GM18907 (cell line): ENCODE measurements around the gene SPATC1L.
"Not testable (repeated sequence)": the region's sequence is repeated elsewhere in the genome, so short reads cannot be mapped to it uniquely, and the experiment has no call there.

Experiments used
- ATAC-seq: cut with Tn5 transposase; IDR thresholded peaks from one replicate; pipeline ENCODE4 v1.9.1; 2021; ENCODE audit warnings: mild to moderate bottlenecking, moderate library complexity; ENCODE audit not compliant: unreplicated experiment

SPATC1L gene

GRCh38 chr21:46151989-46152926 lies 32.0 kb downstream of the SPATC1L start:
- ATAC-seq, result no peak

GRCh38 chr21:46151261-46151988 lies 32.8 kb downstream of the SPATC1L start:
- no peak for ATAC-seq

- ATAC-seq, result no peak
Observed at GRCh38 chr21:46150491-46151121, 33.7 kb downstream of the SPATC1L start.

GRCh38 chr21:46150073-46150472 lies 34.2 kb downstream of the SPATC1L start:
- ATAC-seq, result no peak

GRCh38 chr21:46149205-46149901 lies 34.9 kb downstream of the SPATC1L start:
- ATAC-seq, result no peak

GRCh38 chr21:46148106-46148505 lies 36.2 kb downstream of the SPATC1L start:
- ATAC-seq, result no peak

GRCh38 chr21:46147429-46147828 lies 36.8 kb downstream of the SPATC1L start:
- not testable (repeated sequence) for ATAC-seq

- no peak for ATAC-seq
Observed at GRCh38 chr21:46146856-46147255, 37.4 kb downstream of the SPATC1L start.

GRCh38 chr21:46145840-46146691 lies 38.2 kb downstream of the SPATC1L start:
- no peak for ATAC-seq

- ATAC-seq, result no peak
Observed at GRCh38 chr21:46145159-46145839, 39.0 kb downstream of the SPATC1L start.

GRCh38 chr21:46144464-46145070 lies 39.7 kb downstream of the SPATC1L start:
- ATAC-seq, result no peak

- ATAC-seq, result no peak
Observed at GRCh38 chr21:46142582-46143473, 41.4 kb downstream of the SPATC1L start.

GRCh38 chr21:46141767-46142581 lies 42.3 kb downstream of the SPATC1L start:
- no peak for ATAC-seq

GRCh38 chr21:46140352-46141003 lies 43.8 kb downstream of the SPATC1L start:
- ATAC-seq, result not testable (repeated sequence)

- ATAC-seq, result no peak
Observed at GRCh38 chr21:46139686-46140085, 44.6 kb downstream of the SPATC1L start.

- no peak for ATAC-seq
Observed at GRCh38 chr21:46138383-46138970, 45.8 kb downstream of the SPATC1L start.
